CD4-positive, CD25-positive, alpha-beta regulatory T cell (primary cell): ENCODE measurements around the gene PALLD. TPM values are rescaled to one million over a fixed set of nuclear protein-coding genes. Genes with fewer than 3 reads are reported as not detected.

Source experiments
- ATAC-seq, 2 donors: fragments of 150-1000 bp; cut with Tn5 transposase; one replicate each; pipeline ENCODE4 v1.10.0; 2021; ENCODE audit warnings: low read depth in 2 of 2, moderate number of reproducible peaks in 2 of 2, moderate library complexity in 1 of 2
- DNase-seq, 3 donors: peaks; one replicate each; pipeline versions ENCODE4 v3.0.0 to v3.0.0-alpha.2; 2012 to 2022; ENCODE audit warnings: mixed read lengths in 1 of 3
- H3K27ac ChIP-seq: one replicate; pipeline ENCODE4 v1.7.0; 2013; ENCODE audit warnings: mild to moderate bottlenecking, low read length; ENCODE audit not compliant: insufficient read depth, poor library complexity, severe bottlenecking
- H3K27me3 ChIP-seq: one replicate; pipeline ENCODE4 v1.7.0; 2013; ENCODE audit warnings: low read length; ENCODE audit not compliant: control insufficient read depth, insufficient read depth
- H3K36me3 ChIP-seq: one replicate; pipeline ENCODE4 v1.7.0; 2013; ENCODE audit warnings: mild to moderate bottlenecking, low read length, moderate library complexity; ENCODE audit not compliant: control insufficient read depth, insufficient read depth
- H3K4me1 ChIP-seq: 2 replicates; pipeline ENCODE4 v1.7.0; 2013; ENCODE audit warnings: mild to moderate bottlenecking, low read length; ENCODE audit not compliant: insufficient read depth, control insufficient read depth, poor library complexity, severe bottlenecking
- H3K4me3 ChIP-seq: one replicate; pipeline ENCODE4 v1.7.0; 2013; ENCODE audit warnings: low read depth, mild to moderate bottlenecking, low read length, moderate library complexity
- H3K9me3 ChIP-seq, 2 experiments: 1 replicate in 1 of 2; 2 replicates in 1 of 2; pipeline ENCODE4 v1.7.0; 2013; ENCODE audit warnings: low read length in 2 of 2, mild to moderate bottlenecking in 1 of 2, moderate library complexity in 1 of 2; ENCODE audit not compliant: control insufficient read depth in 2 of 2
- H3K27ac Mint-ChIP-seq, 3 donors: one replicate each; pipeline ENCODE4 v1.8.0; 2020 to 2022; ENCODE audit warnings: mild to moderate bottlenecking in 3 of 3, mixed read lengths in 3 of 3, moderate library complexity in 2 of 3
- H3K27me3 Mint-ChIP-seq: one replicate; pipeline ENCODE4 v1.8.0; 2022; ENCODE audit warnings: mild to moderate bottlenecking, mixed read lengths
- H3K36me3 Mint-ChIP-seq: one replicate; pipeline ENCODE4 v1.8.0; 2020; ENCODE audit warnings: mixed read lengths
- H3K4me1 Mint-ChIP-seq, 4 donors: one replicate each; pipeline ENCODE4 v1.8.0; 2020 to 2022; ENCODE audit warnings: mixed read lengths in 4 of 4, mild to moderate bottlenecking in 1 of 4
- H3K4me3 Mint-ChIP-seq, 4 donors: one replicate each; pipeline ENCODE4 v1.8.0; 2020 to 2022; ENCODE audit warnings: mild to moderate bottlenecking in 4 of 4, mixed read lengths in 4 of 4, moderate library complexity in 3 of 4
- H3K9me3 Mint-ChIP-seq, 7 donors: one replicate each; pipeline ENCODE4 v1.8.0; 2020 to 2022; ENCODE audit warnings: mixed read lengths in 7 of 7, mild to moderate bottlenecking in 3 of 7, moderate library complexity in 2 of 7
- polyA plus RNA-seq, 4 donors: library from polyadenylated mRNA; unstranded; fragments of 300-500 nt; fragmentation: Illumina TruSeq; gene quantifications; one replicate each; pipeline ENCODE4 v1.2.3, GENCODE V29; 2021
- total RNA-seq: library from RNA; stranded (reverse); gene quantifications from one replicate; pipeline ENCODE4 v1.2.3, GENCODE V29; 2022

The PALLD gene
- total and polyA plus RNA-seq, 5 donors from 2014 or later, result 0.37 to 1.9 (median 0.76) TPM; not detected in 1

DNA sequence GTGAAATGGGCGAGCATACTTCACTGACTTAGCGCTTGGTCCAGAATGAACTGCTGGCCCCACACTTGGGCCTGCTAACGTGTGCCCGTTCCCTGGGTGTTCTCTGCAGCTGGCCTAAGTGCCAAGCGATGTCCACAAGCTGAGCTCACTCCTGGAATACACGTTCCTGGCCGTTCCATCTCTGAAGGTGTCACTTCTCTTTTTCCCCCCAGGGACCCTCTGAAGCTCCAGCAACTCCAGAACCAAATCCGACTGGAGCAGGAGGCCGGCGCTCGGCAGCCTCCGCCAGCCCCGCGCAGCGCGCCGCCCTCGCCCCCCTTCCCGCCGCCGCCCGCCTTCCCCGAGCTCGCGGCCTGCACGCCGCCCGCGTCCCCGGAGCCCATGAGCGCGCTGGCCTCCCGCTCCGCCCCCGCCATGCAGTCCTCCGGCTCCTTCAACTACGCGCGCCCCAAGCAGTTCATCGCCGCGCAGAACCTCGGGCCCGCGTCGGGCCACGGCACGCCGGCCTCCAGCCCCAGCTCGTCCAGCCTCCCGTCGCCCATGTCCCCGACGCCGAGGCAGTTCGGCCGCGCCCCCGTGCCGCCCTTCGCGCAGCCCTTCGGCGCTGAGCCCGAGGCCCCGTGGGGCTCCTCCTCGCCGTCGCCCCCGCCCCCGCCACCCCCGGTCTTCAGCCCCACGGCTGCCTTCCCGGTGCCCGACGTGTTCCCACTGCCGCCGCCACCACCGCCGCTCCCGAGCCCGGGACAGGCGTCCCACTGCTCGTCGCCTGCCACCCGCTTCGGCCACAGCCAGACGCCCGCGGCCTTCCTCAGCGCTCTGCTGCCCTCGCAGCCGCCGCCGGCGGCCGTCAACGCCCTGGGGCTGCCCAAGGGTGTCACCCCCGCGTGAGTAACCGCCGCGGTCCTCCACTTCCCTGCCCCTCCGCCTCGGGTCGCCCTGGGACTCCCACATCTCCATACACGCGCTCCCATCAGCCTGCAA lies 380.9 kb downstream of the PALLD start:
- Histone ChIP-seq H3K27ac (no peak overlapping the region), H3K4me3 (no peak overlapping the region), H3K9me3 (no peaks in the 10 kb centered on the region), H3K36me3 (no peaks in the 10 kb centered on the region), H3K4me1 (no peaks in the 10 kb centered on the region), H3K27me3 (peaks cover 44% of the 10 kb centered on the region)
- peak; percentile 26 to 36 for ATAC-seq
- Mint-ChIP-seq H3K4me3 (peak overlapping the region in 2 of 4 donors; percentile 56 to 63), H3K36me3 (peaks cover 3% of the 10 kb centered on the region), H3K9me3 (no peaks in the 10 kb centered on the region), H3K27ac (peak overlapping the region in 1 of 3 donors; percentile 11), H3K4me1 (peaks cover 0 to 6% (median 4%) of the 10 kb centered on the region in 4 donors), H3K27me3 (peaks cover 75% of the 10 kb centered on the region)
- peak in 1 of 3 donors; percentile 12 for DNase-seq

DNA sequence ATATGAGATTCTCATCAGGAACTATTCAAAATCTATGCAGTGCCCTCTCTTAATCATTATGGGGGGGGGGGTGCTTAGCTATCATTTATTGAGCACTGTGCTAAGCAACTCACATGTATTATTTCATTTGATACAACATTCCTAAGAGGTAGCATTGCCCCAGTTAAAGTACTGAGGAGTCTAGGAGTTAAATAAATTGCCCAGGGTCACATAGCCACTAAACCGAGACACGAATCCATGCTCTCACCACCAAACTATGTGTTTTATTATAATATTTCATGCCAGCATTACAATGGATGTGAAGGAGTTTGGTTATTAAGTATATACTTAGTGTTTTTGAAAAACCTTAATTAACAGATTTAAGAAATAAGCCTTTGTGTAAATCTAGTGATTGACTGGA lies 381.8 kb downstream of the PALLD start:
- H3K4me3 Mint-ChIP-seq, result peak overlapping the region in 2 of 4 donors; percentile 56 to 63
- no peak for ATAC-seq
- H3K9me3 Mint-ChIP-seq, result no peaks in the 10 kb centered on the region
- no peaks in the 10 kb centered on the region for H3K36me3 ChIP-seq
- H3K4me3 ChIP-seq, result no peak overlapping the region
- H3K27me3 ChIP-seq, result peaks cover 44% of the 10 kb centered on the region
- H3K27me3 Mint-ChIP-seq, result peaks cover 67% of the 10 kb centered on the region
- H3K4me1 ChIP-seq, result no peaks in the 10 kb centered on the region
- H3K36me3 Mint-ChIP-seq, result peaks cover 3% of the 10 kb centered on the region
- H3K4me1 Mint-ChIP-seq, result peaks cover 0 to 6% (median 4%) of the 10 kb centered on the region in 4 donors
- peak overlapping the region in 1 of 3 donors; percentile 11 for H3K27ac Mint-ChIP-seq
- no peak for DNase-seq
- no peaks in the 10 kb centered on the region for H3K9me3 ChIP-seq
- H3K27ac ChIP-seq, result no peak overlapping the region

DNA sequence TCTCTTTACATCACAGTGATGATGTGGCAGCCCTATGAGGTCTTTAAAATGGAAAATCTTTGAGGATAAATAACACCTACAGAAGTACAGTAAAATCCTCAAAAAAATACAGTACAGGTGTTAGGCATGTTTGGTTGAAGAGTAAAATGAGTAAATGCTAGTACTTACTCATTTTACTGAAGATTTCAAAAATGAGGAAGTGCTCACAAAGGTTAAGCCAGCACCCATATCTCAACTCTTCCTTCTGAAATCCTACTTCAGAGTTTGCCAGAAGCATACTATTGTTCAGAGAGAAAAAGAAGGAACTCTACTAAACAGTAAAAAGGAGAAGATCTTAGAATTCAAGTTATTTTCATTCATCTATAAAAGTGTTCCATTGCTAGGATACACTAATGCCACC lies 382.3 kb downstream of the PALLD start:
- peaks cover 39% of the 10 kb centered on the region for H3K27me3 ChIP-seq
- H3K36me3 ChIP-seq, result no peaks in the 10 kb centered on the region
- no peaks in the 10 kb centered on the region for H3K9me3 ChIP-seq
- H3K27ac ChIP-seq, result no peak overlapping the region
- ATAC-seq (no peak), DNase-seq (no peak)
- H3K36me3 Mint-ChIP-seq, result peaks cover 3% of the 10 kb centered on the region
- H3K27me3 Mint-ChIP-seq, result peaks cover 65% of the 10 kb centered on the region
- no peaks in the 10 kb centered on the region for H3K9me3 Mint-ChIP-seq
- no peak overlapping the region for H3K4me3 Mint-ChIP-seq
- H3K4me3 ChIP-seq, result no peak overlapping the region
- peaks cover 0 to 6% (median 4%) of the 10 kb centered on the region in 4 donors for H3K4me1 Mint-ChIP-seq
- H3K27ac Mint-ChIP-seq, result no peak overlapping the region
- H3K4me1 ChIP-seq, result no peaks in the 10 kb centered on the region

DNA sequence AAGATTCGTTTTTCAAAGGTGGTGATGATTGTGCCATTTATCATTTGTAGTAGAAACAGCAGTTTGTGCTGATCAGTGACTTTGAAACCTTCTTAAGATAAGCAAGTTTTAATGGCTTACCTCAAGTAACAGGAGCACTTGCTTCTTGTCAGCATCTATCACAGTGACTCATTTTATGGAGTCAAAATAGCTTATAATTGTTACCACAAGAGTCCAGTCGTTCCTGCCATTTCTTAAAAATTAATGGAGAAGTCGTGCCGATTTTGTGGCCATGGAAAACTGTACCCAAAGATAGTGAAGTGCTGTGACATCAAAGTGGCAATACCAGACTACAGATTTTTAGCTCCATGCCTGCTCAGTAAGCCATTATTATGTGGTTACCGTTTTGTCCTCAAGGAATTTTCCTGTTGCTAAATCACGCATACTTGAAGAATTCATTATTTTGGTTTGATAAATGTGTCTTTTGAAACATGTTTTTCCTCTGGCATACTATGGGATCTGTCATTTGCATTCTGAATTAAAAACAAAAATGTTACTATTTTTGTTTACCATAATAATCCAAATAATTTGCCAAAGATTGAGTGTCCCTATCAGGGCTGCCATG lies 383.3 kb downstream of the PALLD start:
- no peaks in the 10 kb centered on the region for H3K36me3 ChIP-seq
- no peak overlapping the region for H3K27ac Mint-ChIP-seq
- peaks cover 37% of the 10 kb centered on the region for H3K27me3 ChIP-seq
- ATAC-seq (no peak), DNase-seq (no peak)
- H3K4me1 Mint-ChIP-seq, result peaks cover 0 to 6% (median 4%) of the 10 kb centered on the region in 4 donors
- no peak overlapping the region for H3K4me3 Mint-ChIP-seq
- H3K27me3 Mint-ChIP-seq, result peaks cover 58% of the 10 kb centered on the region
- no peaks in the 10 kb centered on the region for H3K4me1 ChIP-seq
- no peak overlapping the region for H3K27ac ChIP-seq
- H3K36me3 Mint-ChIP-seq, result peaks cover 3% of the 10 kb centered on the region
- H3K4me3 ChIP-seq, result no peak overlapping the region
- peaks cover 0 to 3% (median 0%) of the 10 kb centered on the region in 7 donors for H3K9me3 Mint-ChIP-seq
- H3K9me3 ChIP-seq, result no peaks in the 10 kb centered on the region

DNA sequence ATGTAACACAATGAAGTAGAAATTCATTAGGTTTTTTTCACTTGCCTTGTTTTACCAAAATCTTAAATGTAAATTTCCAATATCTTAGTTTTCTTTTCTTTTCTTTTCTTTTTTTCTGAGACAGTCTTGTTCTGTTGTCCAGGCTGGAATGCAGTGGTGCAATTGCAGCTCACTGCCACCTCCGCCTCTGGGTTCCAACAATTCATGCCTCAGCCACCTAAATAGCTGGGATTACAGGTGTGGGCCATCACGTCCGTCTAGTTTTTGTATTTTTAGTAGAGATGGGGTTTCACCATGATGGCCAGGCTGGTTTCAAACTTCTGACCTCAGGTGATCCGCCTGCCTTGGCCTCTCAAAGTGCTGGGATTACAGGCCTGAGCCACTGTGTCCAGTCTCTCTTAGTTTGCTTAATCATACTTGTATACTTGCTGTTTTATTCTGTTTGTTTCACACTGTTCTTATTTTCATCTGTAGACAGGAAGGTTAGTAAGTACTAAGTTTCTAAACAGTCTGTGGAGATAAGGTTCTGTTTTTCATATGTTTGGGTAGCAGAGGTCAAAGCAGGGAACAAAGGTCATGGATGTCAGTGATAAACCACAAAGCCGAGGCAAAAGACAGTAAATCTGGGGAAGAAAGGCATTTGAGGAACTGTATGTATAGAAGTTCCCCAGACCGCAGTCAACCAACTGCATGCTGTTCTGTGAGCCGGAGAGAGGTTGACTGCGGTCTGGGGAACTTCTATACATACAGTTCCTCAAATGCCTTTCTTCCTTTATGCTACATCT lies 384.2 kb downstream of the PALLD start:
- no peak overlapping the region for H3K27ac ChIP-seq
- H3K36me3 Mint-ChIP-seq, result peaks cover 3% of the 10 kb centered on the region
- peaks cover 0 to 6% (median 4%) of the 10 kb centered on the region in 4 donors for H3K4me1 Mint-ChIP-seq
- no peak for DNase-seq
- peaks cover 0 to 3% (median 0%) of the 10 kb centered on the region in 7 donors for H3K9me3 Mint-ChIP-seq
- H3K9me3 ChIP-seq, result no peaks in the 10 kb centered on the region
- H3K4me1 ChIP-seq, result no peaks in the 10 kb centered on the region
- peak overlapping the region in 1 of 3 donors; percentile 12 for H3K27ac Mint-ChIP-seq
- H3K27me3 Mint-ChIP-seq, result peaks cover 49% of the 10 kb centered on the region
- H3K4me3 ChIP-seq, result no peak overlapping the region
- ATAC-seq, result peak in 1 of 2 donors; percentile 35
- no peak overlapping the region for H3K4me3 Mint-ChIP-seq
- H3K27me3 ChIP-seq, result peaks cover 32% of the 10 kb centered on the region
- no peaks in the 10 kb centered on the region for H3K36me3 ChIP-seq

DNA sequence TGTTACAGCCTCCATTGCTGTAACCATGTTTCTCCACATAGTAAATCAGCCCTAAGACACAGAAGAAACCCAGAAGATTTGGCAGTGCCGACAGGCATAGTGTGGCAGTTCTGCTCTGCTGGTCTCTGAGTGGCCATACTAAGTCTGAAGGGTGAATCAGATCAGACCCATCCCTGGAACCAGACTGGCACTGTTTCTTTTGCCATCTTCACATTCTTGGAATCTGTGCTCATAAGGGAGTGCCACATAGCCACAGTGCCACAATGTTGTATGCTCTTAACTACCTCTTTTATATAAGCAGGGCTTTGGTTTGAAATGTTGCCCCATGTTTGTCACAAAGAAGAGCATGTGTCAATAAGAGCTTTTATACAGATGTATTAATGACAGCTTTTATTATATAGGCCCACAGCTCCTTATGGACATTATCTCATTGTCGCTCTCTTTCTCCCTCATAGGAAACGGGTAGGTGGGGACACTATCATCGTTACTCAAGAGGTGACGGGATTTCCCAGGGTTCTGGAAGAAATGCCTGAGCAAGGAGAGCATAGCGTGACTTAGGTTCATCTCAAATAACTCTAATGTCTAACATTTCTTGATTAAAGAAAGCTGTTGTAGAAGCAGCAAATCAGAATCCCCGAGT lies 385.0 kb downstream of the PALLD start:
- Mint-ChIP-seq H3K4me3 (no peak overlapping the region), H3K4me1 (peaks cover 0 to 6% (median 4%) of the 10 kb centered on the region in 4 donors)
- no peaks in the 10 kb centered on the region for H3K9me3 ChIP-seq

More for the DNA sequence above, 385.0 kb downstream of the PALLD start:
- DNase-seq, result no peak
- Mint-ChIP-seq H3K36me3 (peaks cover 3% of the 10 kb centered on the region), H3K27ac (no peak overlapping the region), H3K9me3 (peaks cover 0 to 3% (median 0%) of the 10 kb centered on the region in 7 donors), H3K27me3 (peaks cover 40% of the 10 kb centered on the region)
- peaks cover 23% of the 10 kb centered on the region for H3K27me3 ChIP-seq
- H3K27ac ChIP-seq, result no peak overlapping the region
- no peak overlapping the region for H3K4me3 ChIP-seq
- ATAC-seq, result no peak
- no peaks in the 10 kb centered on the region for H3K36me3 ChIP-seq
- H3K4me1 ChIP-seq, result no peaks in the 10 kb centered on the region
